GM21825 (cell line): ENCODE results near the gene KREMEN2.
A peak's percentile ranks its signal among the peaks of the same experiment; 100 is the strongest.

Source experiments
- ATAC-seq: cut with Tn5 transposase; IDR thresholded peaks from one replicate; pipeline ENCODE4 v1.9.1; 2021; ENCODE audit warnings: mild to moderate bottlenecking, moderate library complexity; ENCODE audit not compliant: unreplicated experiment

KREMEN2 gene

DNA sequence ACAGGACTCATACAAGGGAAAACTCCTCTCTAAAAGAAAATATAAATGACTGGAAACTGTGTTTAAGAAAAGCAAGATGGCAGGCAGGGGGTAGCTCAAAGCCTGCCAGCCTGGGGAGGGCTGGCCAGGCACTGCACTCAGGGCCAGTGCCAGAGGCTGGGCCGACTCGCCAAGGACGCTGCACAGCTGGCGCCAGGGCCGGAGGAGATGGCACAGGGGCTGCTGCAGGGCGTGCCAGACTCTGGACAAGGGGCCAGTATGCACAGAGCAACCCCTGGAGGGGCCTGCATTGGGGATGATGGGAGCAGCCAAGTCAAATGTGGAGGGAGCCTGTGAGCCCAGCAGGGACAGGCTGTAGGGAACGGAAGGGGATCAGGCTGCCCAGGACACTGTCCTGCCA is 12.1 kb downstream of the KREMEN2 start:
- no peak for ATAC-seq

DNA sequence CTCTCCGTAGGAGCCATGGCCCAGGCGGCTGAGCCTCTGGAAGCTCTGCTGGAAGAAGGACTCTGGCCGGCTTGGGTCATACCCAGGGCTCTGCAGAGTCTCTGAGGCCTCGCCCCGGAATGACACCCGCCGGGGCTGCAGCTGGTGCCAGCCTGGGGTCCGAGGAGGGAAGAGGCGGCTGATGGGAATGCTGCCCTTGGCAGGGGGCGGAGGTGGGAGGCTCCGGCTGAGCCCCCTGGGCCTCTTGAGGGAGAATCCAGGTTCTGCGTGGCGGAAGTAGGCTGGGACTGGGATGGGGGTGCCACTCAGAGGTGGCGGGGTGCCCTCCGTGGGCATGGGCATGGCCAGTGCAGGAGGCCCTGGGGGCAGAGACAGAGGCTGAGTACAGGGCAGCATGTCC is 12.6 kb downstream of the KREMEN2 start:
- no peak for ATAC-seq

DNA sequence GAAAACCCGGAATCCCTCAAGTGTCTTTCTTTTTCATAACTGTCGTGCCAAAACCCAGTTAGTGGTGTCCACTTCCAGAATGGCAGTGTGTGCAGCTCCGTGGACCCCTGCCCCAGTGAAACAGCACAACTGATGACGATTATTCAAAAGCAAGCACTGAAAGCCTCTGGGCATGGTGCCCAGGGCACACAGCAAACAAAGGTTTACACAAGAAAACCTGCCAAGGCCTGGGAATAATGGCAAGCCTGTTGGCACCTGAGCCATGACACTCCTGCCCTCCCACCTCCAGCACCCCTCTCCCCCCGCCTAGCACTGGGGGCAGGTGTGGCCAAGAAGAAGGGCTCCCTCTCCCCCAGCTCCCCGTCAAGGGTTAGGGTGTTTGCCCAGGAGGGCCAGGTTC is 13.4 kb downstream of the KREMEN2 start:
- no peak for ATAC-seq

DNA sequence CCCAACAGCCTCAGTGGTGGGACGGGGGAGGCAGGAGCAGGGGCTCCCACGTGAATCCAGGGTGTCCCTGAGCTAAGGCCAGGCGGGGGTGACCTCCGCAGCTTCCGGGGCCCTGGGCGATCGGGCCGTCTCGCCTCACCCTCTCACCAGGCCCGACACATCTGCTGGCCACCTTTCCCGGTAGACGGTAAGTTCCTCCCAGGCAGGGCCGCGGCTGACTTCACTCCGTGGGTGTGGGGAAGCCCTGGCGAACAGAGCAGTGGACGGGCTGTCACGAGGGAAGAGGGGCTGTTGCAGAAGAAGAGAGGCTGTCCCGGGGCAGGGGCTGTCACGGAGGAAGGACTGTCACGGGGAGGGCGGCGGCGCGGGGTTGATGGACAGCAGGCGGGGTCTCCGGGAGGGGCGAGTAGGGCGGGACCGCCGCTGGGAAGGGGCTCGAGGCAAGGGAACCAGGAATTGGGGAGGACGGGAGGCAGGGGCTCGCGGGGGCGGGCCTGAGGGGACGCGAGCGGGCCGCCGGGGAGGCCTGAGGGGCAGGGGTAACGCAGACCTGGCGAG is 15.7 kb downstream of the KREMEN2 start:
- ATAC-seq = peak; percentile 2

DNA sequence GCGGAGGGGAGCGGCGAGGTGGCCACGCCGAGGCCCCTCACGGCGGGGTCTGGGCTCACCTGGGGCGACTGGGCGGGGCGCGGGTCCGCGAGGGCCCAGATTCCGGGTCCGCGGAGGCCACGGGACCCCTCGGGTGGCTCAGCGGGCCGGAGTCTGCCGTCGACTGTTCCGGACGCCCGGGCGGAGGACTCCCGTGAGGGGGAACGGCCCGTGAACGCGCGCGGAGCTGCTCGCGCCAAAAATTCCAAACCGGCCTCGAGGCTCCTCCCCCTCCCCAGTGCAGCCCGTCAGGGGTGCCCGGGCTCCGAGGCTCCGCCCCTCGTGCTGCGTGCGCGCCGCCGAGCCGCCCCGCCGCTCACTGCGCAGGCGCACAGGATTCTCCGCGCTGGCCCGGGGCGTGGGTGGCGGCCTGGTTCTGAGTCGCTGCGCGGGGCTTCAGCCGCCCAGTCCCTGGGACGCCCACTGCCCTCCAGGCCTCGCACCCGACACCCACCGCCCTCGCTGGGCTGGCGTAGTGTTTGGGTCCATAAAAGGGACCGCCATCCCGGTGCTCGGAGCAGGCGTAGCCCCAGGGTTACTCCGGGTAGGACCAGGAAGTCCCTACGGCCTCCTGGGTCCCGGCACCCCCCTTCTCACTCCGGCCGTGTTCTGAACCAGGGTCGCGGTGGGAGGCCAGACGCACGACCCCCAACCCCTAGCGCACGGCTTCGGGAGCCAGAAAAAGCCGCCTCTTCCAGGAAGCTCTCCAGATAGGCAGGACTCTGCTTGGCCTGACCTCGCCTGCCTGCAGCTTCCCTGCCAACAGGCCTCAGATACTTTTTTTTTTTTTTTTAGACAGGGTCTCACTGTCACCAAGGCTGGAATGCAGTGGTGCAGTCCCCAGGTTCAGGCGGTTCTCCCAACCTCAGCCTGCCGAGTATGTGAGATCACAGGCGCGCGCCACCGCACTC is 16.4 kb downstream of the KREMEN2 start, which contains the start of gene PKMYT1:
TSS of gene PKMYT1 (minus strand) at position 220 of the 950 bp plus-strand sequence. CDS start 789 bp downstream, outside the sequence.
- ATAC-seq = peak; percentile 70

DNA sequence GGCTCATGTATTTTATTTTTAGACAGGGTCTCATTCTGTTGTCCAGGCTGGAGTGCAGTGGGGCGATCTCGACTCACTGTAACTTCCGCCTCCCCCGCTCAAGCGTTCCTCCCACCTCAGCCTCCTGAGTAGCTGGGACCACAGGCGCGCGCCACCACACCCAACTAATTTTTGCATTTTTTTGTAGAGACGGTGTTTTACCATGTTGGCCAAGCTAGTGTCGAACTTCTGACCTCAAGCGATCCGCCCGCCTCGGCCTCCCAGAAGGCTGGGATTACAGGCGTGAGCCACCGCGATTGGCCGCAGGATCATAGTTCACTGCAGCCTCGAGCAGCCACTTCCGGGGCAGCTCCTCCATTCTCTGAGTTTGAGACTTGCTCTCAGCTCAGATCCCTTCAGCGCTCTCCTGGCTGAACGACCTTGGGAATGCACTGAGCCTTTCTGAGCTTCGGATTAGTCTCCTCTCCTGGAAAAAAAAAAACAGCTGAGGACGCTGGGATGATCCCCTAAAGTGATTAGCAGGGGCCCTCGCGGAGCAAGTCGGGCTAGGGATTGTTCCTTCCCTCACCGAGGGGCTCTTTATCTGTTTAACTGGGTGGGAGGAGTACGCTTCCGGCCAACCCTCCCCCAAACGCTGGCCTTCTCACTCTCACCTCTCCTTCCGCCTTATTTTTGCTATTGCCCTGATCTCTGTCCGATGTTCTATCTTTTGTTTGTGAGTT is 17.3 kb downstream of the KREMEN2 start:
- ATAC-seq = no peak

DNA sequence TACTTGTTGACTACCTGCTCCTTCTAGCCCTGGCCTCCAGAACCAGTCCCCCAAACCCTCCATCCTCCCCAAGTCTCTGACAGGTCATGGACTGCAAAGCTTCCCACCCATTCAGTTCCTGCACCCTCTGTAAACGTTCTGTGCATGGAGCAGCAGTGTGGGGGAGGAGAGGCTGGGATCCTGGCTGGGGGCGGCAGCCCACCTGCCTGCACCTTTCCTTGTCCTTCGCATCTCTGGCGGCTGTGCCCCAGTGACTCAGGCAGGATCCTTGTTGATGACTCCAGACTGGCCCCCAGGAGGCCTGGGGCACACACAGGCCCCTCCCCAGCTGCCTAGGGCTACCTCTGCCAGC is 17.8 kb downstream of the KREMEN2 start:
- no peak for ATAC-seq

DNA sequence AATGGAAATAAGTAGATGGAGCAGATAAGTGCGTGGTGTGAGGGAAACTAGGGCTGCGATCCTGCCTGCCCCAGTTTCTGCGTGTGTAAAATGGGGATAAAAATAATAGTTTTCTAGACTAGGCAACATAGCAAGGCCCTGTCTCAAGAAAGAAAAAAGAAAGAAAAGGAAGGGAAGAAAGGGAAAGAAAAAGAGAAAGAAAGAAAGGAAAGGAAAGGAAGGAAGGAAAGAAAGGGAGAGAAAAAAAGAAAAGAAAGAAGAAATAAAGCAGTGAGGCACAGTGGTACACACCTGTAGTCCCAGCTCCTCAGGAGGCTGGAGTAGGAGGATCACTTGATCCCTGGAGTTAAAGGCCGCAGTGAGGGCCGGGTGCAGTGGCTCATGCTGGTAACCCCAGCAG is 18.3 kb downstream of the KREMEN2 start:
- no peak for ATAC-seq

DNA sequence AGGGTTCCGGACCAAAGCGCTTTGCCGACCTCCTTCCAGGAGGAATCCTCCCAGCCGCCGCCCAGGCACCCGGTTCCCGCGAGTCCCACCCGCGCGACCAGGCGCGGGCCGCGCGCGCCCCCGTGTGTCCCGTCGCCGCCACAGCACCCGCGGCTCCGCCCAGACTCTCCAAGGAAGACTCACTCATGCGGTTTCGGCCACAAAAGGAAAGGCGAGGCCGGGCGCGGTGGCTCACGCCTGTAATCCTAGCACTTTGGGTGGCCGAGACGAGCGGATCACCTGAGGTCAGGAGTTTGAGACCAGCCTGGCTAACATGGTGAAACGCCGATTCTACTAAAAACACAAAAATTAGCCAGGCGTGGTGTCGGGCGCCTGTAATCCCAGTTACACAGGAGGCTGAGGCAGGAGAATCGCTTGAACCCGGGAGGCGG is 19.6 kb downstream of the KREMEN2 start:
- no peak for ATAC-seq

DNA sequence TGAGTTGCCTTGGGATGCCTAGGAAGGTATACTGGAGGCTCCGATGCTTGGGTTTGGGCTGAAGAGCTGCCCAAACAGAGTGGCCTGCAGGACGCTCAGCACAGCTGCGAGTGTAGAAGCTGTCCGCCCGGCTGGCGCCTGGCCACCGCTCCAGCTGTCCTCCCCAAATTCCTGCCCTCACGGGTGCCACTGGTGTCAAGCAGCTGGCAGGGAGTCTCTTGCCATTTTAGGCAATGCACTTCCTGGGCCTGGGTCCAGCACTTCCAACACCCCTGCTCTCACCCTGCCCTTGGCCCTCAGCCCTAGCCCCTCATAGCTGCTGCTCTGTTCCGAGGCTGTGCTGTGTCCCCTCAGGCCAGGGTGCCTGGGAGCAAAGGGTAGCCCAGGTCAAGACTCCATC is 21.4 kb downstream of the KREMEN2 start:
- no peak for ATAC-seq

DNA sequence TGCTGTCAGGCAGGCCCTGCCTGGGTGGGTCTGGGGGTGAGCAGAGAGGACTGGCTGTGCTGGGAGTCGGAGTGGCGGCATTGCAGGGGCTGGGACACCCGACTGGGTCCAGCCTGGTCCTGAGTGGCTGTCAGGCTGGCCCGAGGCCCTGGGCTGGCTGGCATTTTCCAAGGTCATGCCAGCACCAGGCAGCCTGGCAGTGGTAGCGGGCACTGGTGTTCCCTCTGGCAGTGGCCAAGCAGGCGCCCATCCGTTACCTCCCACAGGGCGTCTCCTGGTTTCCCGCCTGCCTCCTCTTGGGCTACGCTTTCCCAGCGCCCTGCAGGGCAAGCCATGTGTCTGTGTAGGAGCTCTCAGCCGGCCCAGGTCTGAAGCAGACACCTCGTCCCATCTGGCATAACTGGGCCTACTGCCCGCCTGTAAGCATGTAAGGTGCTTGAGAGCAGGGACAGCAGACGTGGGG is 21.8 kb downstream of the KREMEN2 start:
- ATAC-seq = no peak

DNA sequence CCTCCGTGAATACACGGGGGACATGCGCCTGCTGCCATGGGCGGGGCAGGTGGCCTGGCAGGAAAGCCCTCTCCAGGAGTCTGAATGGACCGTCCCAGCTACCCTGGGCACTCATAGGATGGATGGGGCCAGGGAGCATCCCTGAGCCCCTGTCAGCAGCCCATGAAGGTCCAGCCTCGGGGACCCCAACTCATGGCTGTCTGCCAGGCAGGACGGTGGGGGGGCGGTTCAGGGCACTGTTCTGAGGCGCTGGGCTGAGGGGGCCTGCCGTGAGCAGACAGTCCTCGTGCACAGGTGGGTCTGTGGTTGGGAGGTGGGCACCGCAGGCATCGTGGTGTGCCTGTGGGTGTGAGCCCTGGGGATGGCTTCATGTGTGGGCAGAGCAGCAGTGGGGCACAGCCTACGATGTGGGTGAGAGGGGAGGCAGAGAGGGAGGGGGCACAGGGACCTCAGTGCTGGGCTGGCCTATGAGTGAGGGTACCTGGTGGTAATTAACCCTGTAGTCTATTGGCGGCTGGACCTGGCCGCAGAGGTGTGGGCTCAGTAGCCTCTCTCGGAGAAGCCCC is 22.6 kb downstream of the KREMEN2 start:
- ATAC-seq = no peak

DNA sequence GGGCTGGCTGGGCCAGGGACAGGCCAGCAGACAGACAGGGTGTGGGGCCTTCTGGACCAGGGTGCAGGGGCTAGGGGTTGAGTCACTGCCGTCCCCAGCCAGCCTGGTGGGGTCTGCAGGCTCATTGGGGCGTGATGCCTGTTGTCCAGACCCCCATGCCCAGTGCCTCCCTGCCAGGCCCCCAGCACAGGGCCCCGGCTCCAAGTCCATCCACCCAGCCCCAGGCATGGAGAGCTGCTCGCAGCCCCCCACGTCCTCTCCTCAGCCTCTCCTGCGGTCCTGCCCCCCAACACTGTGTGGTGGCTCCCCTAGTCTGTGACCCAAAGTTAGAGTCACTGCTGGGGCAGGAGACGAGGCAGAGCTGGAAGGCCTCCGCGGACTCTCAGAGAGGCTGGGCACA is 23.2 kb downstream of the KREMEN2 start:
- no peak for ATAC-seq

DNA sequence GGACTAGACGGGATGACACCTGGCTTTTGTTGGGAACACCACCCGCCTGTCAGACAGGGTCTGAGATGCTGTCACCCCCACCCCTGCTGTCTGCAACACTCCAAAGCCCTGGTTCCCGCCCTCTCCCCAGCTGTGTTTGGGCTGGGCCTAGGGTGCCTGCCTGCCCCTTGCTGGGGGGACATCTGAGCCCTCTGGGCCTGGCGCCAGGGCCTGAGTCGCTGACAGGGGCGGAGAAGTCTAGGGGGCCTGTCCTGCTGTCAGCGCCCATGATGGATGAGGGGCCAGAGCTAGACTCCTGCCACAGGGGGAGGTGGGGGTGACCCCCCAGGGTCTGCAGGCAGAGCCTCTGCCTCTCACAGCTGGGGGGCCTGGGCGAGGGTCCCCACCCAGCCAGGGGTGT is 23.8 kb downstream of the KREMEN2 start:
- no peak for ATAC-seq

DNA sequence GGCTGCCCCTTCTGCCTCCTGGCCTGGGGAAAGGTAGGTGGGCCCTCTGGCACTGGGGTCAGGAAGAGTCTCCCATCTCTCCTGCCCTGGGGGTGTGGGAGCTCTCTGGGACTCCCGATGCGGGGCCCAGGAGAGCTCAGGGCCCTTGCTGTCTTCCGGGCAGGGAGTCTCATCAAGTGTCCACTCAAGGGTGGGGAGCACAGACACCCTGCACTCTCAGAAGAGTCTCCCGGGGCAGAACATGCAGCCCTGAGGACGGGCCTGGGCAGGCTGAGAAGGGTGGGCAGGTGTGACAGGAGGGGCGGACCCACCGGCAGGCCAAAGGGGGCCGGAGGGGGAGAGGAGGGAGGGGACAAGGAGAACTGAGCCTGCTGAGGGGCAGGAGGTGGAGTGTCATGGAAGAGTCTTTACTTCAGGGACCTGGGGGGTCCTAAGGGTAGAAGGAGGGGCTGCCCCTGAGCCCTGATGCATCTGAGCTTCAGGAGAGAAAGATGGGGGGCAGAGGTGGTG is 24.6 kb downstream of the KREMEN2 start:
- ATAC-seq = no peak

DNA sequence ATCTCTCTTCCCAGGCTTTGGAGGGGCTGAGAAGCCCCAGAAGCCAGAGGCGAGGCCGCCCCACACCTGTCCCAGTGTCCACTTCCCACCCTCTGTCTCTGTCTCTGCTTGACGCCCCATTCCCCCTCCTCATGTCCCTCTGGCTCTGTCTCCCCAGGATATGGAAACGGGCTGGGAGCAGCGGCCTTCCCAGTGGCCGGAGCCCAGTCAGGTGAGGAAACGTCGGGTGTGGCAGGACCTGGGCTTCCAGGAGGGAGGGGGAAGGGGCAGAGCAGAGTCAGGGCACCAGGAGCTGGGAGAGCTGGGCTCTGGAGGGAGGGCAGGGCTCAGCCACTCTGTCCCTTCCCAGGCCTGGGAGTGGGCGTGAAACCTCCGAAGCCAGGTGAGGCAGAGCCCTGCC is 26.8 kb downstream of the KREMEN2 start:
- no peak for ATAC-seq

DNA sequence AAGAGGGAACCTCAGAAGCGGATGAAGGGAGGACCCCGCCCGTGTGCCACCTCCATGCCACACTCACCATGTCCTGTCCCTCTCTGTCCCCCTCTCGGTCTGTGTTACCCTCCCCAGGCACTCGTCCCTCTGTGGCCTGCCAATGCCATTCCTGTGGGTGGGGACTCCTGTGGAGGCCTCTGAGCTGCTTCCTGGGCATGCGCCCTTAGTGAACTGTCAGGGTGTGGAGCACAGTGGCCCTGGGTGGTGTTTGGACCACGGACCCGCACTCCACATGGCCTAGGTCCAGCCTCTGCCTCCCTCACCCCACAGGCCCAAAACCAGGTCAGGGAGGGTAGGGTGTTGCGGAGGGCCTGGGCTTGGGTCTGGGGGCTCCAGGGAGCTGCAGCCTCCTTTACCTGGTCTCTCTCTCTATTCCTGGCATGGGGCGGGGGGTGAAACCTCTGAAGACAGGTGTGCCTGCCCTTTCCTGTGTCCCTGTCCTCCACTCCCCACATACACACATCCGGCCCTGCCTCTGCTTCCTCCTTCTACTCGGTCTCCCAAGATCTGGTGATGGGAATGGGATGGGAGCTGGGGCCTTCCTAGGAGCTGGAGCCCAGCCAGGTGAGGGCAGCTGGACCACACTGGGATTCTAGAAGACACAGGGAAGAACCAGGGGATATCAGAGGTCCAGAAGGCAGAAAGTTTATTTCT is 27.6 kb downstream of the KREMEN2 start:
- ATAC-seq = no peak

DNA sequence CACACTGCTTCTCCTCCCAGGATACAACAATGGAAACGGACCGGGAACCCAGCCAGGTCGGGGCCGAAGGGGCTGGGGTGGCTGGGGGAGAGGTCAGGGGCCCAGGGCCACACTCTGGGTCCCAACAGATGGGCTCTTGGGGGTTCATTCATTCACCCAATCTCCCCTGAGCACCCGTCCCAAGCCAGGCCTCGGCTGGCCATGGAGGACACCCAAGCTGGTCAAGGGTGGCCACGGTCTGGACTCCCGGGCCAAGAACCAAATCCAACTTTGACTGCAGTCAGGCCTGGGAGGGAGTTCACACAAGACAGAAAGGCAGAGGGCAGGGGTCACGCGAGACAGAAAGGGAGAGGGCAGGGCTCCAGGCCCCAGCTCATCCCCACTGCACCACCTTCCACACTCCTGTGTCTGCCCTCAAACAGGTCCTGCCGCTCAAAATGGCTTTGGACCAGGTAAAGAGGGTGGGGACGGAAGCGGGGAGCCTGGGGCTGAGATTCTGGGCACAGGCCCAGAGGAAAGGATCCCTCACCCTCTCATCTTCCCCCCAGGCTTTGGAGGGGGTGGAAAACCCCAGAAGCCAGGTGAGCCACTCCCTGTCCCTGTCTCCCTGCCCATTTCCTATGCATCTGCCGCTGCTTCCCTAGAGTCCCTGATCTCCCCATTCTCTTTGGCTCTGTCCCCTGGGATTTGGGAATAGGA is 28.5 kb downstream of the KREMEN2 start:
- ATAC-seq = no peak

DNA sequence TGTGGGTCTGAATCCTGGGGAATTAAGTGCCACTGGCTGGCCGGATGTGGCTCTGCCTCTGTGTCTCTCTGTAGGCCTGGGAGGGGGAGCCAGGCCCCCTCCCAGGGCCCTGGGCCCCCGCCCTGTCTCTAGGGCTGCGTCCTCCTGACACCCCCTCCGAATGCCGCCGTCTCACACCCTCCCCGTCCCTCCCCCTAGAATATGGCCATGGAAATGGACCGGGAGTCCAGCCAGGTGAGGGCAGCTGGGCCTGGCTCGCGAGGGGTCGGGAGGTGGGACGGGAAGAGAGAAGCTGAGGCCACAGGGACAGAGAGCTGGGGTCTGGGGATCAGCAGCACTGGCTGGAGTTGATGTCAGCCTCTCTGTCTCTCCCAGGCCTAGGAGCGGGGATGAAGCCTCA is 32.2 kb downstream of the KREMEN2 start:
- ATAC-seq = no peak

DNA sequence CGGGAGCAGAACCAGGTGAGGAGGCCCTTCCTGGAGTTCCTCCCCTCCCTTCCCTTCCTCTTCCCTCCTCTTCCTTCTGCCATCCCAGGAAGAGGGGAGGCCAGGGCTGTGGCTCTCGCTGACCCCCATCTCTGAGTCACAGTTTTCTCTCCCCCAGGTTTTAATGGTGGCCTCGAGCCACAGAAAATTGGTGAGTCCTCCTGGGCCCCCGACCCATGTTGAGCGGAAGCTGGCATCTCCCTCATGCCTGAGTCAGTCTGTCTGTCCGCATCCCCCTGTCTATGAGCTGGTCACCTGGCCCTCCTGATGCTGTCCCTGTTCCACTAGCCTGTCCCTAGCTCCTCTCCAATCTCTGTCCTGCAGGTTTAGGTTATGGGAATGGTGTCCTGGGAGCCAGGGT is 35.9 kb downstream of the KREMEN2 start:
- no peak for ATAC-seq
